Activated CD4-positive, CD25-positive, alpha-beta regulatory T cell (primary cell): Measurements from ENCODE around the gene CFH.
"Not testable (repeated sequence)": the region's sequence is repeated elsewhere in the genome, so short reads cannot be mapped to it uniquely, and the experiment has no call there.

Source experiments
- DNase-seq, 4 experiments: peaks; one replicate each; lab custom pipeline; 2025; lab: John Stamatoyannopoulos, UW

Gene CFH

DNA sequence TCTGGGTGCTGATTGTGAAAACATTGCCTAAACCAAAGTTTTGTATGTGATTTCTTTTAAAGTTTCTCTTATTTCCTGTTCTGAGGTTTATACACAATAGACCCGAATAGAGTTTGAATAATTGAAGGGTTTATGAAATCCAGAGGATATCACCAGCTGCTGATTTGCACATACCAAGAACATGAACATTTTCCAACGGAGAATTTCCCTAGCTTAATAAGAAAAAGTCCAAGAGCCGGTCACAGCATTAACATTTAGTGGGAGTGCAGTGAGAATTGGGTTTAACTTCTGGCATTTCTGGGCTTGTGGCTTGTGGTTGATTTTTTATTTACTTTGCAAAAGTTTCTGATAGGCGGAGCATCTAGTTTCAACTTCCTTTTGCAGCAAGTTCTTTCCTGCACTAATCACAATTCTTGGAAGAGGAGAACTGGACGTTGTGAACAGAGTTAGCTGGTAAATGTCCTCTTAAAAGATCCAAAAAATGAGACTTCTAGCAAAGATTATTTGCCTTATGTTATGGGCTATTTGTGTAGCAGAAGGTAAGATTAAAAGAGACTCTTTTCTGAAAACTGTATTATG lies at the start of gene CFH:
Gene CFH (plus strand): TSS at position 407 of the 579 bp plus-strand sequence. CDS start 75 bp downstream, at position 482.
- no peak for DNase-seq

DNA sequence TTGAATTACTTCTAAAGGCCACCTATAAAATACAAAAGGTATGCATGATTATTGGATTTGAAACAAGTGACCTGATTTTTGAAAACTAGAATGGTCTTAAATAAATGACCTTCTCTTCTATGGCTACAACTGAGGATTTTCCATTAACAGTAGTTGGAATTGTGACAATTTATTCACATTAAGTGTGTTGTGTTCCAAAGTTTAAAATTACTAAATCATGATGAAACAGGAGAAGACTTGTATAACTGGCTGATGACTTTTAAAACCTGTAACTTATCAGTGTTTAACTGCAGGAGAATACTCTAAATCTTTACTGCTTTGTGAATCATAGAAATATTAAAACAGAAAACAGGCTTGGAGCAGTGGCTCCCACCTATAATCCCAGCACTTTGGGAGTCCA lies 48.2 kb upstream of the CFH start:
- DNase-seq, result no peak

DNA sequence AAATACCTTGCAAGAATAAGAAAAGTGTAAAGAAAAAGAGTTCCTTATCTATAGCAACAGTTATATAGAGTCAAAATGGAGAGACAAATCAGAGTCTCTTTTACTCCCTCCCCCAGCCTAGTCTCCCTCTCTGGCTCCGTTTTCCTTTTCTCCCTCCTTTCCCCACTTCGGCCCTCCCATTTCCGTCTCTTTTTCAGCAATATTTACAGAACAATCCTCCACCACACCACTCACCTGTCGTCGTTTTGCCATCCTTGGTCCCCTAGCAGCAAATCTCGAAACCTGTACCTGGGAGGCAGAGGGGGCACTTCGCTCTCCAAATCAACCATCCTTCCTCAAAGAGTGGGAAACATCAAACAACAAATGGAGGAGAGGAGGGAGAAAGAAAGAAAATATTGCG lies 43.9 kb upstream of the CFH start:
- DNase-seq, result no peak

DNA sequence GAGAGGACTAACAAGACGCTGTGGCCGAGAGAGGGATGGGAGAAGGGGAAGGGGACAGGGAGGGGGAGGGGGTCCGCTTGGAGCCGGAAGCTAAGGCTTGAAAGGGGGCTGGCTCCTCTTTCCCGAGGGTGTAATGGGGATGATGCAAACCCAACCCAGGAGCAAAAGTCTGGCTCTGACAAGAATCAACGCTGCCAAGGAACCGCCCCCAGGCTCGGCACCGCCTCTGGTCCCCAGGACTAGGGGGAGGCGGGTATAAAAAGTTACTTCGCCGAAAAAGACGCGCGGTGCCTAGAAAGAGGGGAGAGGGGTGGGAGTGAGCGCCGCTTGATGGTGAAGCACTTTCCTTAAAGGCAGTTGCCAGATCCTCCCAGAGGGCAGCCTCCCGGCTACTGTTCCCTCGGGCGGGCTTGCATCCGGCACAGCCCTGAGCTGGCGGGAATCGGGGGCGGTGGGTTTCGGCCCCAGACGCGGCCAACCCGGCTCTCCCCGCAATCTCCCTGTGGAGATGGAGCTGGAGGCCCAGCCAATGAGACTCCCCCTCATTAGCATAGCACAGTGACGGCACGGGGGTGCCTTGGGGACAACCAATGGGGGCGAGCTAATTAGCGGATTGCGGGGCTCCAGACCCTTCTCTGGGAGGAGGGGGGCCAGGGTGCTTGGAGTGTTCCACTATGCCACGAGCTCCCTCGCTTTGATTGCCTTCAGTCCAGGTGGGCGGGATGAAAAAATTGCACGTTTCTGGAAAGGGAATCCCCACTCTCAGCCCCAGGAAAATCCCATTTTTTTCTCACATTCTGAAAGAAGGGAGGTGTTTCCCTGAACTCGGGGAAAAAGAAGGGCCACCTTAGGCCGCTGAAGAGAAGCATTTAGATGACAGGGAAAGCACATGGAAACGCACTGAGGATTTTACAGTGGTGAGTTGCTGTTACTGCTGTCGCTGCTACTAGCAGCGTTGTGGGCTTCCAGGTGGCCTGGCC lies 43.2 kb upstream of the CFH start, which contains the start of gene KCNT2:
Gene KCNT2 (minus strand): TSS at position 51 of the 980 bp plus-strand sequence. CDS start 131 bp downstream, outside the sequence.
- DNase-seq, result no peak

DNA sequence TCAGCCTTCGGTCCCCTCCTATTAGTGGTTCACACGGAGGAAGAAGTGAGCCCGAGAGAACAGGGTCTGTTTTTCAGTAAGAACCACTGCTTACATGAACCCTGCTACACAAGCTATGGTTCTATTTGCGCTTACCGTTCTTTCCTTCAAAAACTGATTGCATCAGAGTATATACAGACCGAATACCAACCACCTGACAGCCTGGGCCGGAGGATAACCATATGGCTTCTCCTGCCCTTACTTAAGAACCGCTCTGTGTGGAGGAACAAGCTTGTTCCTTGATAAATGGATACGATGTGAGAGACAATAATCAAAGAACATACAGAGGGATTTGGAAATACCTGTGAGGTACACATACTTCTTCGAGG lies 42.5 kb upstream of the CFH start:
- no peak for DNase-seq

DNA sequence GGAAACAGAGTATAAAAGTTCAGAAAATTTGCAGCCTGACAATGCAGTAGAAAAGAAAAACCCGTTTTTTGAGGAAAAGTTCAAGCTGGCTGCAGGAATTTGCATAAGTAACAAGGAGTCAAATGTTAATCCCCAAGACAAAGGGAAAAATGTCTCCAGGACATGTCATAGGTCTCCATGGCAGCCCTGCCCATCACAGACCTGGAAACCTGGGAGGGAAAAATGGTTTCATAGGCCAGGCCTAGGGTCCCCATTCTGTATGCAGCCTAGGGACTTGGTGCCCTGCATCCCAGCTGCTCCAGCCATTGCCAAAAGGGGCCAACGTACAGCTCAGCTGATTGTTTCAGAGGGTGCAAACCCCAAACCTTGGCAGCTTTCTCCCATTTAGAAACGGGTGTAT lies 40.0 kb upstream of the CFH start:
- no peak for DNase-seq

DNA sequence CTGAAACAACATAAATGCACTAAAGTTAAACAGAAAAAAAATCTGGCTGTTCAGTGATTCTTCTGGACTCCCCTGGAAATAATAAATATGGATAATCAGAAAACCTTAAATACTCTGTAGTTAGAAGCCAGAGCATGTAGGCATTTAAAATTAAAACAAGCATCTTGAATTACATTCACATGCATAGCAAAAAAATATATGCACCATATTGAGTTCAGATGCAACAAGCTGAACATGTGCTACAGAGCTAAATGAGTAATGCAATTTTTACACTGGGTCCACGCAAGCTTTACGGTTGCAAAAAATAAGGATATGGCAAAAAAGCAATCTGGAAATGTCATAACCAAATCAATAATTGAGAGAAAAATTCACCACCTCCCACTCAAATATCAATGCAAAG lies 32.1 kb upstream of the CFH start:
- no peak for DNase-seq

DNA sequence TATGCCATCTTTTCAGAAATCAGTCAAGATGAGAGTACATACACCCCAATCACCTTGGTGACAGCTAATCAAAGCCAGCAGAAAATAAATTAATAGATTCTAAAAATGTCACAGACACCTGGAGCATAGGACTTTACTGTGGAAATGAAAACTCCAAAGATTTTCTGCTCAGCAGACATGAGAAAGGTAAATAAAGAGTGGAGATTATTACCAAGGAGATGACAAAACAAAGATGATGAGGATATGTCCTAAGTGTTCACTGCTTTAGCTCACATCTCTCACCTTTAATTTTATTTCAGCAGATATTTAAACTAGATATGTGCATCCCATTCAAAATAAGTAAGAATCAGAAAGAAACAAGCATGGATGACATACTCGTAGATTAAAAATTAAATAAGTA lies 28.8 kb upstream of the CFH start:
- no peak for DNase-seq

DNA sequence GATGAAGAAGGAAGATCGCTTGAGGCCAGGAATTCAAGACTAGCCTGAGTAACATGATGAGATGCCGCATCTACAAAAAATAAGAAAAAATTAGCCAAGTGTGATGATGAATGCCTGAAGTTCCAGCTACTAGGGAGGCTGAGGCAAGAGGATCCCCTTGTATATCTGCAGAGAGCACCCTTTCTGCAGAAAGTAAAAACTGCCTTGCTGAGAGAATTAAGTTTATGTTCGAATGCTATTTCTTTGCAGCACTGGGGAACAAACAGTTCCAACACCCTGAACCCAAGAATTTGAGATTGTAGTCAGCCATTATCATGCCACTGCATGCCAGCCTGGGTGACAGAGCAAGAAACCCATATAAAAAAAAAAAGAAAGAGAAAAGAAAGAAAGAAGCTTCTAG lies 23.0 kb upstream of the CFH start:
- DNase-seq, result no peak

DNA sequence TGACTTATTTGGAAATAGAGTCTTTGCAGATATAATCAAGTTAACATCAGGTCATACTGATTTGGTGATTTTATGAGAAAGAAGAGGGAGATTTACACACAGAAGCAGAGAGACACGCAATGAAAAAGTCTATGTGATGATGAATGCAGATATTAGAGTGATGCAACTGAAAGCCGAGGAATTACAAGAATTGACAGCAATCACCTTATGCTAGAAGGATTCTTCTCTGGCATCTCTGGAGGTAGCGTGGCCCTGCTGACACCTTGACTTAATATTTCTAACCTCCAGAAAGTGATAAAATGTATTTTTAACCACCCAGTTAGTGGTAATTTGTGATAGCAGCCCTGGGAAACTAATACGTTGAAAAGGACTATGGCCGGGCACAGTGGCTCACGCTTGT lies 14.2 kb upstream of the CFH start:
- no peak for DNase-seq

DNA sequence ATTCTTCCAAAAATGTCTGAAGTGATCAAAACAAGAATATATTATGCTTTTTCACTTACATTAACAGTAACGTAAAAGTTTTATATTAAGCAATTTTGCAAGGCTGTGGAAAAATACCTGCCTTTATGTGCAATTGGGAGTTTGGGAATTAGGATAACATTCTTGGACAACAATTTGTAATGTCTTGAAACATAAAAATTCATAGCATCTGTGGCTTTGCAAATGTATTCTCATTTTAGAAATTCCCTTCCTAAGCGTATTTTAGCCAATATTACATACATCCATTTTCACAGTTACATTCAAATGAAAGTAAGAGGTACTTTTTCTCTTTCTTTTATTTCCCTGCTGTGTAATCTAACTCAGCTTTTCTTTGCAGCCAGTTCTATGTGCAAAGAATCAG lies 13.4 kb upstream of the CFH start:
- no peak for DNase-seq

DNA sequence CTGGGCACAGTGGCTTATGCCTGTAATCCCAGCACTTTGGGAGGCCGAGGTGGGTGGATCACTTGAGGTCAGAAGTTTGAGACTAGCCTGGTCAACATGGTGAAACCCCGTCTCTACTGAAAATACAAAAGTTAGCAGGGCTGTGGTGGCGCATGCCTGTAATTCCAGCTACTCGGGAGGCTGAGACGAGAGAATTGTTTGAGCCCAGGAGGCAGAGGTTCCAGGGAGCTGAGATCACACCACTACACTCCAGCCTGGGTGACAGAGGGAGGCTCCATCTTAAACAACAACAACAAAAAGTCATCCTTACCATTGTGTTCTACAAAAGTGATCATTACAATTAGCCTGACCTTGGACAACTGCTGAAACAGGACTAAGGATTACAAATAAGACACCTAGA lies 12.6 kb upstream of the CFH start:
- not testable (repeated sequence) for DNase-seq

DNA sequence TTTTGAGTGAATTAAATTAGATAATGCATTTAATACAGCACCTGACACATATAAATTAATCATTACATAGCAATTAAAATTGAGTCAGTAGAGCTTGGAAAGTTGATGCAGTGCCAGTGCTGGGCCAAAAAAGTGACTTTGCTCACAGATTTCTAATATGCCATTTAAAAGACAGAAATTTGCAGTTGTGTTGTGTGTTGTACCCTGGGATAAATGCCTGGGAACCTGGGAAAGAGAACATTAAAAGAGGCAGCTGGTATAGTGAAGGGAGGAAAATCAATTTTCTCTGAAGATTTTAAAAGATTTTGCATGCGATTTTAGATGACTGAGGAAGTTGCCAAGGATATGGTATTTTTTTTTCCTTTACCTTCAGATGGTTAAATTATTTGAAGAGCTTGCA lies 10.9 kb upstream of the CFH start:
- DNase-seq, result no peak

DNA sequence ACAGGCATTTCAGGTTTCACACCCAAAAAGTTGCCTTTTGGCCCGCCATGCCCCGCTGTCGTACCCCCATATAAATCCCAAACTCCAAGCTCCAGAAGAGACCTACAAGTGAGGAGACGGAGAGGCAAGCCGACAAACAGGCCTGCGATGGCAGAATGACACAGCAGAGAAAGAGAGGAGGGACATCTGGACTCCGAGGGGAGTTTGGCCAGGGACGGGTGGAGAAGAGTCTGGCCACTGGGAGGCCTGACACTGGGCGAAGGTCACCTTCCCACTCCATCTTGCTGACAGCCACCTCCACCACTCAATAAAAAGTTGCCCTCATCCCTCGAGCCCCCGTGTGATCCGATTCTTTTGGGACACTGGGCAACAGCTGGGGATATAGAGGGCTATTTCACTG lies 1.9 kb upstream of the CFH start:
- DNase-seq, result no peak

DNA sequence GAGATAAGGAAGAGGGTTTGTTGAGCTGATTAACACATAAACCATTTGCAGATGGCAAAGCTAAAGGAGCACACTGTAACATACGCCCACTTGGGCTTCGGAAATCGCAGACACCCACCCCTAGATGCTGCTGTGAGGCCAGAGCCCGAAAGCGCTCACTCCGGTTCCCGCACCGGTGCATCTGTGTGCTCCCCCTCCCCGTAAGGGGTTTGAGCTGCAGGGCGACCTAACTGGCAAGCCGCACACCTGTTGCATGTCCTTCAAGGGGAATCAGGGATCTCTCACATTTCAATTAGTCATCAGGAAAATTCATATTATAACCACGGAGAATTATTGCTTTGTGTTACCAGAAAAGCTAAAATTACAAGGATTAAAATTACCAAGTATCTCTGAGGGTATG lies 1.4 kb upstream of the CFH start:
- DNase-seq, result no peak

DNA sequence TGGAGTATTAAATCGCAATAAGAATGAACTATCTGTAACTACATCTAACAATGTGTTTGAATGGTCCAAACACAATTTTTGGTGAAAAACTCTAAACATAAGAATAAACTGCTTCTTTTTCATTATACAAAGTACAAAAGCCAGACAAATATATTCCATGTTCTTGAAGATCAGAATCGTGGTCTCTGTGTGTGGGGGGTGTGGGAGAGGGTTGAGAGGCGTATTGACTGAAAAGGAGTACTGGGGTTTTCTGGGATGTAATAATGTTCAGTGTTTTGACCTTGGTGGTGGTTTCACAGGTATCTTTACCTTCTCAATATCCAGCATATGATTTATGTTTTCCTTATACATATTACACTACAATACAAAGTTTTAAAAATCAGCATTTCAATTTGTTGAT lies 764 bp upstream of the CFH start:
- DNase-seq, result no peak

DNA sequence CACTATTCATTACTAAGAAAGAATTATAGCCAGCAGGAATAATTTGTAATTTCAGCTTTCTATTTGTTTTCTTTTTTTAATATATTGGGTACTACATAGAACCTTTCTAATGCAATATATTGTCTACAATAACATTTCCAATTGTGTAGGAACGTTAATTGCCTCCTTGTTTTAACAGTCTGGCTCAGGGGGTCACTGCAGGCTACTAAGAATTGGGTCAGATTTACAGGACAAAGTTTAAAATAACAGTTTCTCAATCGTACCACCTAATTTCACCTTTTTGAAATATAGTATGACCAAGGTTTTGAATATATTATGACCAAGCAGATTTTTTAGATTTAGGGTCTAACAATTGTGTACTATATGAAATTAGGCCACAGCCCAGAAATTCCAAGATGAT lies 2.4 kb downstream of the CFH start:
- no peak for DNase-seq

DNA sequence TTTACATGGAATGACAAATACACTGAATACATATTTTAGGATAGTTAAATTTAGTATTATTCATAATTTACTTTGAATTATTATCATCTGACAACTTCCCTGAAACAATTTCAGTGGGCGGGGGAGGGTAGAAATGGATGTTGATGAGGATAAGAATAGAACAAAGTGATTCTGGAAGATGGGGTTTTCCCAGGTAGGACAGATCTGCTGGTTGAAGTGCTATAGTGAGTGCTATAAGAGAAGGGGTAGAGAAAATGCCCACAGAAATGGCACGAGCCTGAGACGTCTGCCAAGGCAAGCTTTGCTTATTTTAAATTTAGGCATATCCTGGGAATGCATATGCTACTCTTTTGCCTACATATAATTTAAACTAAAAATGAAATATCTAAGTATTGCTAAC lies 3.2 kb downstream of the CFH start:
- no peak for DNase-seq

DNA sequence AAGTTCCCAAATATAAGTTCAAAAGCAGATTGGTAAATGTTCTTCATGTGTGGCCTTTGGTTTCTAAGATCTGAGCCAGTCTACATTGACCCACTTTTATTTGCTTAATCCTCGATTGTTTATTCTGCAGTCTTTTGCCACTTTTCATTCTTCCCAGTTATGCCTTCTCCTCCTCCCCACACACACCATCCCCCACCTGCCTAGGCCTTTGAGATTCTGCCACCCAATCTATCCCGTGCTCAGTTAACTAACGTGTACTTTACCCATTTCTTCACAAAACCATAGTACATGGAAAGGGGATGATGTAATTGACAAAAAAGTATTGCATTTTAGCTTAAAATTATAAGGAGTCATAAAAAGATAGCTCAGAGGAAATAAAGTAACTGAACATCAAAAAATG lies 3.7 kb downstream of the CFH start:
- DNase-seq, result no peak

DNA sequence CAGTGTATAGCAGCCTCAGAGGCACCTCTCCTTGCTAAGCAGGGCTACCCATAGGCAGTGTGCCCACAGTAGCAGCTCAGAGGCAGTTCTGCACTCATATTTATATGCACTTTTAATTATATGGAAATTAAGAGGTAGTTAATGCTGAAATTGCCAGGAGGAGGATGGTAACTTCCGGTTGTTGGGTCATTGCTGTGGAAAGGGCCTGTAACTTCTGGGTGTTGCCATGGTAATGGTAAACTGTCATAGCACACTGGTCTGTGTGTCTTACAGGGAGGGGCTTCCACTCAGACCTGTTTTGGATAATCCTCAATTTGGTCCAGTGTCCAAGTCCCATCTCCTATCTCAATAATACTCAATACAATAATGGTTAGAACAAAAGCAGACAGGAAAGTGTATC lies 7.6 kb downstream of the CFH start:
- DNase-seq, result no peak

DNA sequence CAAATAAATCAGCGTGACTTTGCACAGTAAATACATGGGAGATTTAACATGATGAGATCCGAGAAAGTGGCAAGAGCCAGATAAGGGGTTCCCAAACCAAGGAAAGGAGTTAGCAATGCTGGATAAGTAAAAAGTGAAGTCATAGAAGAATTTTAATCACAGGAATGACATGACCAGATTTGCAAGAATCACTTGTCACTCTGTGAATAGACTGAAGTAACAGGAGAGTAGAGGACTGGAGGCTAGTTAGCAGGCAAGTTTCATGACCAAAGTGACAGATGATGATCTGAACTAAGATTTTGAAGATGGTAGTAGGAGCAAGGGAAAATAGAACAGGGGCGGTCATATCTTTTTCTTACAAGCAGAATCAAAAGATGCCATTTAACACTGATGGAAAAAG lies 8.4 kb downstream of the CFH start:
- DNase-seq, result no peak

DNA sequence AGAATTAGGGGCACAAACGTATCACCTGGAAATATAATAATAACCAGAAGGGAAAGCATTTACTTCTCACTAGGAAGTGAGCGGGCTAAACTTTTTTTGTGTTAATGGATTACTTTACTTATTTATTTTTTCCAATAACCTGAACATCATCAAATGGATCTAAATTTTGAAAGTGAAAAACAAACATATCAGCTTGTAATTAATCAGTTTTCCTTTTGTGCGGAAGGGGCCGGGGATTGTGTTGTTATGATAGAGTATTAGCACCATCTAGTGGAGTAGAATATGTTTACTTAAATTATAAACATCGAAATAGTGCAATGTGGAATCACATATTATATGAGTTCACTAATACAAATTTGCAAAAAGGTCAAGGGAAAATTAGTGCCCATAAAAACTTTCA lies 9.0 kb downstream of the CFH start:
- no peak for DNase-seq

DNA sequence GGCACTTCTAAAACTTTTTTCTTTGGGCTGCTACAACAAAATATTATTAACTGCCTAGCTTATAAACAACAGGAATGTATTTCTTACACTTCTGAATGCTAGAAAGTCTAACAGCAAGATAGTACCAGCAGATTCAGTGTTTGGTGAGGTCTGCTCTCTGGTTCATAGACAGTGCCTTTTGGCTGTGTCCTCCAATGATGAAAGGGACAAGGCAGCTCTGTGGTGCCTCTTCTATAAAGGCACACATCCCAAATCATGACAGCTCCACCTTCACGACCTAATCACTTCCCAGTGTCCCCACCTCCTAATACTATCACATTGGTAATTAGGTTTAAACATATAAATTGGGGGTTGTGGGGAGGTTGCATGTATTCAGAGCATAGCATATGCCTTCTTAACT lies 9.5 kb downstream of the CFH start:
- no peak for DNase-seq

DNA sequence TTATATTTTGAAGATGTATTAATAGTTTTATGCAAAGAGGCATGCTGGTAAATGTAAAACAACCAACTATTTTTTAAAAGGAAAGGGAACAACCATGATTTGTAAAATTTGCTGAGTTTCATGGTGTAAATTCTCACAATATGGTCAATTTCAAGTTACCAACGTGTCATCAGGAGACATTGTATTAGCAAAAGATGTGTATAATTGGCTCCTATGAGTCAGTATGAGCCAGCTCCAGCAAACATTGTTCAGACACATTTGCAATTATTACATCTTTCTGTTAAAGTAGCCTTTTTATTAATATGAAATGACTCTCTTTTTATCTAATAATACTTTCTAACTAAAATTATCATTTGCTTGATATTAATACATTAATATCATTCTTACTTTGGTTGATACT lies 15.3 kb downstream of the CFH start:
- no peak for DNase-seq
